ENCODE results near the gene HAUS7. TPM values are rescaled to one million over a fixed set of nuclear protein-coding genes. Genes with fewer than 3 reads are reported as not detected.

HAUS7 gene
- total and polyA plus RNA-seq, 2 of the 8 experiments (the other 6 are each of a cell fraction or from before 2014, with no cell fraction given), result 45.4 to 54.0 TPM

GRCh38 chrX:153456704-153457103 lies 13.7 kb downstream of the HAUS7 start:
- Histone ChIP-seq H3K9ac (replicated peaks in 1 of 4; ENCODE audit: extremely low read depth in 1 of 4, low read depth in 3 of 4, low read length in 3 of 4) (no peak overlapping the region), H4K91ac (replicated peaks; ENCODE audit: insufficient read length, low read length) (no peak overlapping the region), H2BK20ac (ENCODE audit: low read length) (no peak overlapping the region), H3K4ac (replicated peaks; ENCODE audit: insufficient read length, low read depth, low read length) (no peak overlapping the region), H4K8ac (ENCODE audit: extremely low read depth, insufficient read depth, low read length) (no peak overlapping the region), H2BK15ac (ENCODE audit: low read length) (no peak overlapping the region), H2AFZ (ENCODE audit: low read length) (no peak overlapping the region), H3K23me2 (ENCODE audit: low read depth, low read length) (no peaks in the 10 kb centered on the region), H3K56ac (replicated peaks; ENCODE audit: insufficient read length, low read depth, low read length) (no peak overlapping the region), H2BK5ac (ENCODE audit: low read depth, low read length) (no peak overlapping the region), H3K4me2 (ENCODE audit: insufficient read depth in 1 of 2, low read depth in 2 of 2, low read length in 2 of 2) (no peak overlapping the region), H3K23ac (ENCODE audit: insufficient read length) (no peak overlapping the region), H3K27me3 (replicated peaks in 1 of 4; ENCODE audit: control insufficient read depth in 3 of 4, extremely low read depth in 1 of 4, insufficient read depth in 3 of 4, low read length in 3 of 4) (no peaks in the 10 kb centered on the region), H3K14ac (ENCODE audit: insufficient read length) (no peak overlapping the region), H2BK12ac (ENCODE audit: low read depth, low read length) (no peak overlapping the region), H3K9me3 (ENCODE audit: insufficient read depth in 2 of 2, low read depth in 1 of 2, low read length in 1 of 2) (no peaks in the 10 kb centered on the region), H2AK5ac (ENCODE audit: low read depth, low read length) (no peak overlapping the region), H4K5ac (ENCODE audit: insufficient read length, low read depth, low read length) (no peak overlapping the region), H4K20me1 (replicated peaks in 1 of 2; ENCODE audit: control insufficient read depth in 1 of 2, insufficient read depth in 2 of 2, low read length in 2 of 2) (peaks cover 0 to 2% of the 10 kb centered on the region in 2 experiments), H2BK120ac (replicated peaks; ENCODE audit: low read depth, low read length) (no peak overlapping the region), H3K79me2 (ENCODE audit: control insufficient read depth in 1 of 2, insufficient read depth in 2 of 2, low read length in 2 of 2) (no peaks in the 10 kb centered on the region), H3K27ac (ENCODE audit: low read depth, low read length) (no peak overlapping the region), H3K36me3 (ENCODE audit: control insufficient read depth in 2 of 4, insufficient read depth in 4 of 4, low read length in 3 of 4) (peaks cover 0 to 10% (median 0%) of the 10 kb centered on the region in 4 experiments; a peak in 3 of 8 replicates), H3K18ac (ENCODE audit: extremely low read depth, low read length) (no peak overlapping the region), H3K4me1 (replicated peaks in 1 of 4; ENCODE audit: control insufficient read depth in 3 of 4, insufficient read depth in 4 of 4, low read length in 3 of 4) (no peaks in the 10 kb centered on the region), H3K79me1 (ENCODE audit: low read depth, low read length) (no peaks in the 10 kb centered on the region), H3K4me3 (ENCODE audit: extremely low read depth in 1 of 4, insufficient read depth in 2 of 4, low read depth in 3 of 4, low read length in 4 of 4) (no peak overlapping the region)
- ChIA-PET POLR2A (ENCODE audit: partially characterized antibody) (no interaction called here), CTCF (ENCODE audit: partially characterized antibody) (interaction anchor here (0.8 to 1.9 kb wide), 6 partner anchors 8 to 82 kb away, joined by 3 to 6 read pairs (median 4); no protein-coding TSS in a partner anchor)
- FAIRE-seq (no peak), DNase-seq (ENCODE audit: low read depth in 1 of 2, low spot score in 2 of 2) (no peak)
- WGBS, 2 experiments (ENCODE audit: extremely low coverage in 1 of 2, insufficient coverage in 1 of 2, insufficient read length in 1 of 2, insufficient replicate concordance in 2 of 2, low coverage in 1 of 2, low lambda C conversion rate in 2 of 2, missing lambda C conversion rate in 1 of 2), result 97% methylated on average over 6 of the region's 9 CpGs; no CpG with 5 or more reads in 1 of the 2 experiments
- TF ChIP-seq KDM5A (IDR thresholded peaks at IDR 0.05; ENCODE audit: low read length), result no peak
